Activated CD8-positive, alpha-beta memory T cell treated with anti-CD3 and anti-CD28 coated beads, Interleukin-2, amount 50 U/mL, for 4 hours (primary cell): ENCODE results near the gene FAM153A.
"Not testable (repeated sequence)": the region's sequence is repeated elsewhere in the genome, so short reads cannot be mapped to it uniquely, and the experiment has no call there.

Experiments used
- DNase-seq: peaks from one replicate; pipeline ENCODE4 v3.0.0-alpha.2; 2020

The FAM153A gene

GRCh38 chr5:177723831-177724485 is 58.7 kb downstream of the FAM153A start:
- not testable (repeated sequence) for DNase-seq

GRCh38 chr5:177722829-177723228 is 59.9 kb downstream of the FAM153A start:
- DNase-seq, result not testable (repeated sequence)

GRCh38 chr5:177719989-177720388 is 62.7 kb downstream of the FAM153A start:
- not testable (repeated sequence) for DNase-seq

GRCh38 chr5:177715423-177715822 is 67.3 kb downstream of the FAM153A start:
- DNase-seq, result not testable (repeated sequence)

- not testable (repeated sequence) for DNase-seq
Measured at GRCh38 chr5:177696100-177696499, 86.6 kb downstream of the FAM153A start.

GRCh38 chr5:177695356-177695930 is 87.3 kb downstream of the FAM153A start:
- not testable (repeated sequence) for DNase-seq

- DNase-seq, result not testable (repeated sequence)
Measured at GRCh38 chr5:177694518-177694835, 88.2 kb downstream of the FAM153A start.

- not testable (repeated sequence) for DNase-seq
Measured at GRCh38 chr5:177693671-177694517, 88.8 kb downstream of the FAM153A start.

- DNase-seq, result not testable (repeated sequence)
Measured at GRCh38 chr5:177692969-177693368, 89.7 kb downstream of the FAM153A start.

- DNase-seq, result not testable (repeated sequence)
Measured at GRCh38 chr5:177692507-177692906, 90.2 kb downstream of the FAM153A start.

GRCh38 chr5:177689011-177689610 is 93.6 kb downstream of the FAM153A start:
- not testable (repeated sequence) for DNase-seq

- DNase-seq, result not testable (repeated sequence)
Measured at GRCh38 chr5:177688091-177688490, 94.6 kb downstream of the FAM153A start.

GRCh38 chr5:177681920-177682319 is 100.8 kb downstream of the FAM153A start:
- not testable (repeated sequence) for DNase-seq
